HepG2 (cell line): Measurements from ENCODE around the gene KCNE4. TPM values are rescaled to one million over a fixed set of nuclear protein-coding genes. Genes with fewer than 3 reads are reported as not detected.

Source experiments
- ATAC-seq: fragments of 200-7000 bp; cut with Tn5 transposase; 3 replicates; pipeline ENCODE4 v1.9.1; 2020; ENCODE audit warnings: mild to moderate bottlenecking, moderate library complexity
- BruUV-seq: library from RNA; stranded (reverse); fragments of 400-500 nt; replicated peaks from 2 replicates; lab custom pipeline; 2021; lab: Mats Ljungman, UMichigan
- CTCF ChIA-PET: fragments of 300-600 bp; formaldehyde crosslinking; extraction: SDS; loops from one replicate; lab custom pipeline; 2021; ENCODE audit warnings: low total read pairs, inconsistent platforms, low intra/inter-chr PET ratio; lab: Yijun Ruan, JAX
- POLR2A ChIA-PET: fragments of 350-600 bp; sonication (Branson Sonifier 250); formaldehyde crosslinking; loops from one replicate; lab custom pipeline; 2020; ENCODE audit warnings: antibody characterized with exemption, inconsistent platforms; lab: Yijun Ruan, JAX
- DNase-seq: peaks from one replicate; pipeline ENCODE4 v3.0.0-alpha.2; 2015; ENCODE audit warnings: low spot score
- FAIRE-seq: peaks from 3 replicates; lab custom pipeline; 2011; peaks lifted over from hg19 to GRCh38; lab: Jason Lieb, UNC
- H2AFZ ChIP-seq: one replicate; pipeline ENCODE4 v1.6.1; 2011; ENCODE audit warnings: low read length, inconsistent platforms
- H3K27ac ChIP-seq: fragments of 300-600 bp; 3 replicates; pipeline ENCODE4 v1.8.0; 2011; ENCODE audit warnings: mixed run types, mild to moderate bottlenecking, mixed read lengths, low read length, inconsistent platforms; ENCODE audit not compliant: insufficient read depth; ENCODE audit errors: extremely low read length
- H3K27me3 ChIP-seq, 2 experiments: fragments of 200-600 bp in 1 of 2; 2 replicates in 1 of 2; 3 replicates in 1 of 2; pipeline versions ENCODE4 v1.6.0 to v1.8.0; 2011; ENCODE audit warnings: low read length in 2 of 2, mild to moderate bottlenecking in 2 of 2, moderate library complexity in 2 of 2, inconsistent platforms in 1 of 2; ENCODE audit not compliant: insufficient read depth in 2 of 2, control insufficient read depth in 1 of 2
- H3K36me3 ChIP-seq, 2 experiments: fragments of 200-600 bp in 1 of 2; replicated peaks in 1 of 2; 2 replicates in 1 of 2; 3 replicates in 1 of 2; pipeline versions ENCODE4 v1.5.1 to v1.8.0; 2011; ENCODE audit warnings: low read length in 2 of 2, inconsistent platforms in 1 of 2; ENCODE audit not compliant: insufficient read depth in 2 of 2, control insufficient read depth in 1 of 2
- H3K4me1 ChIP-seq: 2 replicates; pipeline ENCODE4 v1.5.1; 2012; ENCODE audit warnings: low read length, inconsistent platforms; ENCODE audit not compliant: insufficient read depth
- H3K4me2 ChIP-seq: 2 replicates; pipeline ENCODE4 v1.6.0; 2011; ENCODE audit warnings: low read depth, low read length, inconsistent platforms
- H3K4me3 ChIP-seq, 3 experiments: fragments of 200-600 bp in 1 of 3; sonication (generic), shearing (Covaris generic) in 1 of 3; replicated peaks in 1 of 3; 2 replicates each; pipeline ENCODE4 v1.5.1; 2011 to 2016; ENCODE audit warnings: low read length in 3 of 3, inconsistent platforms in 2 of 3, low read depth in 2 of 3, mild to moderate bottlenecking in 2 of 3, control low read depth in 1 of 3, mixed read lengths in 1 of 3; ENCODE audit not compliant: insufficient read depth in 1 of 3
- H3K79me2 ChIP-seq: one replicate; pipeline ENCODE4 v1.6.1; 2011; ENCODE audit warnings: low read length, inconsistent platforms; ENCODE audit not compliant: insufficient read depth
- H3K9ac ChIP-seq: 2 replicates; pipeline ENCODE4 v1.6.0; 2011; ENCODE audit warnings: mild to moderate bottlenecking, low read depth, low read length, inconsistent platforms; ENCODE audit not compliant: insufficient read depth
- H3K9me3 ChIP-seq: 2 replicates; pipeline ENCODE4 v1.5.1; 2012; ENCODE audit warnings: mild to moderate bottlenecking, low read length
- H4K20me1 ChIP-seq: 2 replicates; pipeline ENCODE4 v1.6.0; 2011; ENCODE audit warnings: inconsistent platforms, mild to moderate bottlenecking, low read length, moderate library complexity; ENCODE audit not compliant: insufficient read depth
- AFF4 ChIP-seq: sonication (generic); formaldehyde crosslinking; IDR thresholded peaks from 2 replicates; pipeline ENCODE4 v1.4.0; 2020; ENCODE audit warnings: missing genetic modification reagents
- ATF4 ChIP-seq, 2 experiments: fragments of 450-650 bp in 1 of 2; sonication (generic) in 1 of 2; formaldehyde crosslinking; IDR thresholded peaks; 2 replicates each; pipeline versions ENCODE4 v1.5.0 to v1.8.0; 2020 to 2022; ENCODE audit warnings: mild to moderate bottlenecking in 1 of 2, missing genetic modification reagents in 1 of 2
- FOXA3 ChIP-seq: IDR thresholded peaks from 2 replicates; pipeline ENCODE4 v1.6.1; 2016; ENCODE audit warnings: missing genetic modification reagents, missing compliant biosample characterization
- PRPF4 ChIP-seq: fragments of 200-400 bp; formaldehyde crosslinking; IDR thresholded peaks from 2 replicates; pipeline ENCODE4 v1.6.1; 2016; ENCODE audit warnings: low read length, low read depth; ENCODE audit not compliant: poor library complexity, severe bottlenecking
- RAD51 ChIP-seq: fragments of 450-650 bp; IDR thresholded peaks from 2 replicates; pipeline ENCODE4 v1.6.1; 2016; ENCODE audit warnings: borderline replicate concordance
- RFXAP ChIP-seq: sonication (generic); formaldehyde crosslinking; IDR thresholded peaks from 2 replicates; pipeline ENCODE4 v1.4.0; 2020; ENCODE audit warnings: missing genetic modification reagents, borderline replicate concordance
- SYNCRIP ChIP-seq: fragments of 200-400 bp; formaldehyde crosslinking; IDR thresholded peaks from 2 replicates; pipeline ENCODE4 v1.6.1; 2018; ENCODE audit warnings: mild to moderate bottlenecking, low read depth, low read length; ENCODE audit not compliant: insufficient read depth
- TFAP4 ChIP-seq: sonication (generic); IDR thresholded peaks from 2 replicates; pipeline ENCODE4 v1.6.1; 2016; ENCODE audit warnings: low read depth, borderline replicate concordance
- ZBTB44 ChIP-seq: sonication (generic); formaldehyde crosslinking; IDR thresholded peaks from 2 replicates; pipeline ENCODE4 v1.4.0; 2020; ENCODE audit warnings: missing genetic modification reagents
- ZNF33B ChIP-seq: sonication (generic); formaldehyde crosslinking; IDR thresholded peaks from 2 replicates; pipeline ENCODE4 v1.5.1; 2020; ENCODE audit warnings: mild to moderate bottlenecking, missing genetic modification reagents
- ZNF574 ChIP-seq: sonication (generic); formaldehyde crosslinking; IDR thresholded peaks from 2 replicates; pipeline ENCODE4 v1.4.0; 2020; ENCODE audit warnings: missing genetic modification reagents
- WGBS: methylation state at CpG from one replicate; pipeline ENCODE4 v1.1.6; 2017; ENCODE audit warnings: low lambda C conversion rate; 5-methylcytosine and 5-hydroxymethylcytosine counted together
- in situ Hi-C: cut with HindIII; loops from 2 replicates; pipeline ENCODE4 v1.10.0; 2017; ENCODE audit warnings: low pct_unique_long_range_greater_than_20kb; ENCODE audit not compliant: extremely low pct_ligation_motif_present
- intact Hi-C: fragments of 100-400 bp; cut with micrococcal nuclease; formaldehyde crosslinking; loops from one replicate; pipeline ENCODE4 v1.10.0; 2022; ENCODE audit not compliant: unreplicated experiment
- polyA plus RNA-seq, 8 experiments: library from polyadenylated mRNA; depleted of rRNA in 3 of 8; stranded (reverse) in 7 of 8; unstranded in 1 of 8; fragments of >200 nt; fragmentation: Illumina TruSeq in 4 of 8; extraction: Trizol in 4 of 8; gene quantifications; 2 replicates each; pipeline versions ENCODE4 v1.2.1 to v1.2.3, GENCODE V29; 2011 to 2016; ENCODE audit warnings: low read depth in 4 of 8, missing spikeins in 1 of 8, mixed read lengths in 1 of 8; ENCODE audit not compliant: insufficient read depth in 1 of 8
- total RNA-seq, 5 experiments: library from RNA; depleted of rRNA; stranded (reverse); fragments of >200 nt; fragmentation: Illumina TruSeq; extraction: Trizol; gene quantifications; 2 replicates each; pipeline ENCODE4 v1.2.3, GENCODE V29; 2016; ENCODE audit warnings: low read depth in 1 of 5

KCNE4 gene
- total and polyA plus RNA-seq, 2 of the 13 experiments (the other 11 are each of a cell fraction or from before 2014, with no cell fraction given): not detected

- TF ChIP-seq AFF4 (CRISPR knock-in tag) (no peak), TFAP4 (no peak), RFXAP (no peak)
These were observed 17.6 kb upstream of the KCNE4 start (continued) for GRCh38 chr2:223034221-223034975.

GRCh38 chr2:223036790-223037444 is 15.1 kb upstream of the KCNE4 start:
- POLR2A ChIA-PET: no interaction called here
- H3K4me1 ChIP-seq: no peaks in the 10 kb centered on the region
- no peak overlapping the region for H3K27ac ChIP-seq
- no peaks in the 10 kb centered on the region for H4K20me1 ChIP-seq
- H3K9me3 ChIP-seq: no peaks in the 10 kb centered on the region
- no peaks in the 10 kb centered on the region for H3K79me2 ChIP-seq
- intact Hi-C loops (no loop called here), in situ Hi-C loops (no loop called here)
- WGBS: 15% methylated on average over 3 of the region's 3 CpGs
- BruUV-seq: no TSS peak
- no peaks in the 10 kb centered on the region for H3K27me3 ChIP-seq
- no peak overlapping the region for H3K4me2 ChIP-seq
- CTCF ChIA-PET: no interaction called here
- no peak overlapping the region for H3K9ac ChIP-seq
- ATAC-seq (no peak), FAIRE-seq (no peak), DNase-seq (no peak)
- H2AFZ ChIP-seq: no peak overlapping the region
- no peak overlapping the region for H3K4me3 ChIP-seq
- H3K36me3 ChIP-seq: no peaks in the 10 kb centered on the region
- TF ChIP-seq SYNCRIP (no peak), ZNF574 (CRISPR knock-in tag) (no peak), ZNF33B (CRISPR knock-in tag) (no peak), PRPF4 (no peak), FOXA3 (CRISPR knock-in tag) (no peak), ZBTB44 (no peak), ATF4 (CRISPR knock-in tag; IDR thresholded peaks at IDR 0.05) (no peak), RAD51 (no peak)
